HepG2 (cell line): ENCODE results near the gene CLDN9. TPM values are rescaled to one million over a fixed set of nuclear protein-coding genes. Genes with fewer than 3 reads are reported as not detected.

Experiments used
- ATAC-seq: fragments of 200-7000 bp; cut with Tn5 transposase; 3 replicates; pipeline ENCODE4 v1.9.1; 2020; ENCODE audit warnings: mild to moderate bottlenecking, moderate library complexity
- BruUV-seq: library from RNA; stranded (reverse); fragments of 400-500 nt; replicated peaks from 2 replicates; lab custom pipeline; 2021; lab: Mats Ljungman, UMichigan
- CTCF ChIA-PET: fragments of 300-600 bp; formaldehyde crosslinking; extraction: SDS; loops from one replicate; lab custom pipeline; 2021; ENCODE audit warnings: low total read pairs, inconsistent platforms, low intra/inter-chr PET ratio; lab: Yijun Ruan, JAX
- POLR2A ChIA-PET: fragments of 350-600 bp; sonication (Branson Sonifier 250); formaldehyde crosslinking; loops from one replicate; lab custom pipeline; 2020; ENCODE audit warnings: antibody characterized with exemption, inconsistent platforms; lab: Yijun Ruan, JAX
- DNase-seq: peaks from one replicate; pipeline ENCODE4 v3.0.0-alpha.2; 2015; ENCODE audit warnings: low spot score
- FAIRE-seq: peaks from 3 replicates; lab custom pipeline; 2011; peaks lifted over from hg19 to GRCh38; lab: Jason Lieb, UNC
- H2AFZ ChIP-seq: one replicate; pipeline ENCODE4 v1.6.1; 2011; ENCODE audit warnings: low read length, inconsistent platforms
- H3K27ac ChIP-seq: fragments of 300-600 bp; 3 replicates; pipeline ENCODE4 v1.8.0; 2011; ENCODE audit warnings: mixed run types, mild to moderate bottlenecking, mixed read lengths, low read length, inconsistent platforms; ENCODE audit not compliant: insufficient read depth; ENCODE audit errors: extremely low read length
- H3K27me3 ChIP-seq, 2 experiments: fragments of 200-600 bp in 1 of 2; 2 replicates in 1 of 2; 3 replicates in 1 of 2; pipeline versions ENCODE4 v1.6.0 to v1.8.0; 2011; ENCODE audit warnings: low read length in 2 of 2, mild to moderate bottlenecking in 2 of 2, moderate library complexity in 2 of 2, inconsistent platforms in 1 of 2; ENCODE audit not compliant: insufficient read depth in 2 of 2, control insufficient read depth in 1 of 2
- H3K36me3 ChIP-seq, 2 experiments: fragments of 200-600 bp in 1 of 2; replicated peaks in 1 of 2; 2 replicates in 1 of 2; 3 replicates in 1 of 2; pipeline versions ENCODE4 v1.5.1 to v1.8.0; 2011; ENCODE audit warnings: low read length in 2 of 2, inconsistent platforms in 1 of 2; ENCODE audit not compliant: insufficient read depth in 2 of 2, control insufficient read depth in 1 of 2
- H3K4me1 ChIP-seq: 2 replicates; pipeline ENCODE4 v1.5.1; 2012; ENCODE audit warnings: low read length, inconsistent platforms; ENCODE audit not compliant: insufficient read depth
- H3K4me2 ChIP-seq: 2 replicates; pipeline ENCODE4 v1.6.0; 2011; ENCODE audit warnings: low read depth, low read length, inconsistent platforms
- H3K4me3 ChIP-seq, 3 experiments: fragments of 200-600 bp in 1 of 3; sonication (generic), shearing (Covaris generic) in 1 of 3; replicated peaks in 1 of 3; 2 replicates each; pipeline ENCODE4 v1.5.1; 2011 to 2016; ENCODE audit warnings: low read length in 3 of 3, inconsistent platforms in 2 of 3, low read depth in 2 of 3, mild to moderate bottlenecking in 2 of 3, control low read depth in 1 of 3, mixed read lengths in 1 of 3; ENCODE audit not compliant: insufficient read depth in 1 of 3
- H3K79me2 ChIP-seq: one replicate; pipeline ENCODE4 v1.6.1; 2011; ENCODE audit warnings: low read length, inconsistent platforms; ENCODE audit not compliant: insufficient read depth
- H3K9ac ChIP-seq: 2 replicates; pipeline ENCODE4 v1.6.0; 2011; ENCODE audit warnings: mild to moderate bottlenecking, low read depth, low read length, inconsistent platforms; ENCODE audit not compliant: insufficient read depth
- H3K9me3 ChIP-seq: 2 replicates; pipeline ENCODE4 v1.5.1; 2012; ENCODE audit warnings: mild to moderate bottlenecking, low read length
- H4K20me1 ChIP-seq: 2 replicates; pipeline ENCODE4 v1.6.0; 2011; ENCODE audit warnings: inconsistent platforms, mild to moderate bottlenecking, low read length, moderate library complexity; ENCODE audit not compliant: insufficient read depth
- CBX2 ChIP-seq, 2 experiments: fragments of 200-600 bp in 1 of 2; sonication (generic); formaldehyde crosslinking in 1 of 2; IDR thresholded peaks; 2 replicates each; pipeline versions ENCODE4 v1.7.0 to v1.8.1; 2018 to 2022; ENCODE audit warnings: low read depth in 2 of 2, low read length in 1 of 2, mild to moderate bottlenecking in 1 of 2, missing genetic modification reagents in 1 of 2
- CENPBD1 ChIP-seq: sonication (generic); formaldehyde crosslinking; IDR thresholded peaks from 2 replicates; pipeline ENCODE4 v1.8.0; 2022; ENCODE audit warnings: missing genetic modification reagents, low read depth, mild to moderate bottlenecking, borderline replicate concordance
- CREB3 ChIP-seq: sonication (generic); formaldehyde crosslinking; IDR thresholded peaks from 2 replicates; pipeline ENCODE4 v1.5.0; 2020; ENCODE audit warnings: missing genetic modification reagents
- FOSL2 ChIP-seq: sonication (generic); formaldehyde crosslinking; IDR thresholded peaks from 2 replicates; pipeline ENCODE4 v1.4.0; 2020; ENCODE audit warnings: missing genetic modification reagents
- HNRNPK ChIP-seq: fragments of 200-400 bp; formaldehyde crosslinking; IDR thresholded peaks from 2 replicates; pipeline ENCODE4 v1.6.1; 2018; ENCODE audit warnings: low read length, low read depth, moderate library complexity, mild to moderate bottlenecking; ENCODE audit not compliant: poor library complexity, severe bottlenecking
- HOXA7 ChIP-seq: sonication (generic); formaldehyde crosslinking; IDR thresholded peaks from 2 replicates; pipeline ENCODE4 v1.8.1; 2022; ENCODE audit warnings: mild to moderate bottlenecking, missing genetic modification reagents, moderate library complexity
- KAT8 ChIP-seq: IDR thresholded peaks from 2 replicates; pipeline ENCODE4 v1.6.1; 2016; ENCODE audit warnings: missing genetic modification reagents, missing compliant biosample characterization
- LCORL ChIP-seq, 2 experiments: fragments of 450-650 bp in 1 of 2; sonication (generic) in 1 of 2; formaldehyde crosslinking in 1 of 2; IDR thresholded peaks; 2 replicates each; pipeline versions ENCODE4 v1.5.0 to v1.6.1; 2017 to 2020; ENCODE audit warnings: antibody characterized with exemption in 1 of 2, missing genetic modification reagents in 1 of 2
- MAZ ChIP-seq, 2 experiments: sonication (generic) in 1 of 2; formaldehyde crosslinking in 1 of 2; IDR thresholded peaks; 2 replicates each; pipeline versions ENCODE4 v1.5.0 to v1.6.1; 2012 to 2020; ENCODE audit warnings: low read depth in 2 of 2, mild to moderate bottlenecking in 2 of 2, borderline replicate concordance in 1 of 2, improper control_type of control experiment in 1 of 2, low read length in 1 of 2, missing genetic modification reagents in 1 of 2, moderate library complexity in 1 of 2
- NR2F1 ChIP-seq, 2 experiments: fragments of 450-650 bp in 1 of 2; formaldehyde crosslinking in 1 of 2; IDR thresholded peaks; 2 replicates each; pipeline versions ENCODE4 v1.5.0 to v1.6.1; 2016 to 2020; ENCODE audit warnings: mild to moderate bottlenecking in 1 of 2, missing compliant biosample characterization in 1 of 2, missing genetic modification reagents in 1 of 2, moderate library complexity in 1 of 2
- RARA ChIP-seq: IDR thresholded peaks from 2 replicates; pipeline ENCODE4 v1.6.1; 2016; ENCODE audit warnings: missing genetic modification reagents, missing compliant biosample characterization
- RARG ChIP-seq: sonication (generic); formaldehyde crosslinking; IDR thresholded peaks from 2 replicates; pipeline ENCODE4 v1.4.0; 2020; ENCODE audit warnings: low read depth, mild to moderate bottlenecking, missing genetic modification reagents
- SAP130 ChIP-seq: IDR thresholded peaks from 2 replicates; pipeline ENCODE4 v1.6.1; 2016; ENCODE audit warnings: low read depth
- SP140L ChIP-seq: sonication (generic); formaldehyde crosslinking; IDR thresholded peaks from 2 replicates; pipeline ENCODE4 v1.4.0; 2020; ENCODE audit warnings: missing genetic modification reagents, borderline replicate concordance
- STAT5B ChIP-seq: sonication (generic); formaldehyde crosslinking; IDR thresholded peaks from 2 replicates; pipeline ENCODE4 v1.4.0; 2020; ENCODE audit warnings: missing genetic modification reagents
- TEAD3 ChIP-seq: optimal IDR thresholded peaks from 2 replicates; pipeline ENCODE3; 2016; ENCODE audit warnings: borderline replicate concordance
- ZBTB2 ChIP-seq: sonication (generic); formaldehyde crosslinking; IDR thresholded peaks from 2 replicates; pipeline ENCODE4 v1.8.0; 2022; ENCODE audit warnings: low read depth, missing genetic modification reagents
- ZNF501 ChIP-seq: sonication (generic); formaldehyde crosslinking; IDR thresholded peaks from 2 replicates; pipeline ENCODE4 v1.5.1; 2020; ENCODE audit warnings: mild to moderate bottlenecking, moderate library complexity, missing genetic modification reagents
- ZNF598 ChIP-seq: sonication (generic); formaldehyde crosslinking; IDR thresholded peaks from 2 replicates; pipeline ENCODE4 v1.5.1; 2020; ENCODE audit warnings: mild to moderate bottlenecking, missing genetic modification reagents, borderline replicate concordance
- WGBS: methylation state at CpG from one replicate; pipeline ENCODE4 v1.1.6; 2017; ENCODE audit warnings: low lambda C conversion rate; 5-methylcytosine and 5-hydroxymethylcytosine counted together
- in situ Hi-C: cut with HindIII; loops from 2 replicates; pipeline ENCODE4 v1.10.0; 2017; ENCODE audit warnings: low pct_unique_long_range_greater_than_20kb; ENCODE audit not compliant: extremely low pct_ligation_motif_present
- intact Hi-C: fragments of 100-400 bp; cut with micrococcal nuclease; formaldehyde crosslinking; loops from one replicate; pipeline ENCODE4 v1.10.0; 2022; ENCODE audit not compliant: unreplicated experiment
- polyA plus RNA-seq, 8 experiments: library from polyadenylated mRNA; depleted of rRNA in 3 of 8; stranded (reverse) in 7 of 8; unstranded in 1 of 8; fragments of >200 nt; fragmentation: Illumina TruSeq in 4 of 8; extraction: Trizol in 4 of 8; gene quantifications; 2 replicates each; pipeline versions ENCODE4 v1.2.1 to v1.2.3, GENCODE V29; 2011 to 2016; ENCODE audit warnings: low read depth in 4 of 8, missing spikeins in 1 of 8, mixed read lengths in 1 of 8; ENCODE audit not compliant: insufficient read depth in 1 of 8
- total RNA-seq, 5 experiments: library from RNA; depleted of rRNA; stranded (reverse); fragments of >200 nt; fragmentation: Illumina TruSeq; extraction: Trizol; gene quantifications; 2 replicates each; pipeline ENCODE4 v1.2.3, GENCODE V29; 2016; ENCODE audit warnings: low read depth in 1 of 5

Gene CLDN9
- total and polyA plus RNA-seq, 2 of the 13 experiments (the other 11 are each of a cell fraction or from before 2014, with no cell fraction given) = 0.15 to 0.26 TPM

GRCh38 chr16:3022208-3022683 is 9.5 kb downstream of the CLDN9 start (continued):
- TF ChIP-seq MAZ (IDR thresholded peaks at IDR 0.05; ENCODE audit: borderline replicate concordance, low read depth, low read length) = peak; percentile 88
- no peak for TF ChIP-seq MAZ (CRISPR knock-in tag; IDR thresholded peaks at IDR 0.05; ENCODE audit: low read depth)
- no peak for TF ChIP-seq STAT5B (CRISPR knock-in tag)
- TF ChIP-seq HNRNPK = peak; percentile 31
- peak; percentile 55 for TF ChIP-seq SAP130
- peak in 1 of 2 experiments; percentile 40; a peak in 1 of 4 replicates for TF ChIP-seq NR2F1 (CRISPR knock-in tag; IDR thresholded peaks at IDR 0.05)
- TF ChIP-seq LCORL (IDR thresholded peaks at IDR 0.05) = no peak
- TF ChIP-seq LCORL (CRISPR knock-in tag; IDR thresholded peaks at IDR 0.05) = peak; percentile 28; the same call in 1 of the 2 replicates
- no peak for TF ChIP-seq CBX2 (IDR thresholded peaks at IDR 0.05; ENCODE audit: low read depth, low read length)
- TF ChIP-seq CBX2 (CRISPR knock-in tag; IDR thresholded peaks at IDR 0.05; ENCODE audit: low read depth) = no peak
- TF ChIP-seq TEAD3 (CRISPR knock-in tag) = peak; percentile 89
- no peak for TF ChIP-seq CENPBD1 (CRISPR knock-in tag)
- peak; percentile 98 for TF ChIP-seq FOSL2 (CRISPR knock-in tag)

- H3K27me3 ChIP-seq = no peaks in the 10 kb centered on the region; a peak in 2 of 5 replicates
- no peak for FAIRE-seq
- TF ChIP-seq KAT8 (no peak), RARA (CRISPR knock-in tag) (no peak), ZBTB2 (CRISPR knock-in tag) (no peak), SP140L (CRISPR knock-in tag) (no peak), ZNF598 (CRISPR knock-in tag) (no peak), RARG (no peak), CREB3 (CRISPR knock-in tag) (no peak), ZNF501 (CRISPR knock-in tag) (no peak; the same call in 1 of the 2 replicates), HOXA7 (no peak)
Observed at GRCh38 chr16:3022684-3023414, 10.1 kb downstream of the CLDN9 start.

More at GRCh38 chr16:3022684-3023414, 10.1 kb downstream of the CLDN9 start:
- CTCF ChIA-PET = no interaction called here
- Histone ChIP-seq H3K9ac (peak overlapping the region; percentile 99), H3K4me3 (peak overlapping the region; percentile 62 to 93 (median 65)), H3K36me3 (peaks cover 16 to 17% of the 10 kb centered on the region in 2 experiments; a peak in 4 of 5 replicates), H3K4me1 (peaks cover 51% of the 10 kb centered on the region), H3K9me3 (no peaks in the 10 kb centered on the region), H3K79me2 (peaks cover 5% of the 10 kb centered on the region), H3K27ac (peak overlapping the region; percentile 93), H4K20me1 (peaks cover 31% of the 10 kb centered on the region; the same call in 1 of the 2 replicates), H2AFZ (no peak overlapping the region), H3K4me2 (peak overlapping the region; percentile 85)
- intact Hi-C loops (no loop called here), in situ Hi-C loops (no loop called here)
- POLR2A ChIA-PET = interaction anchor here (0.6 to 18.8 kb wide), 17 partner anchors 9 to 271 kb away, joined by 3 to 750 read pairs (median 4); partner anchors contain the start of genes CLDN9, IL32, KREMEN2 and PKMYT1
- ATAC-seq = peak; percentile 1; the same call in 2 of the 3 replicates
- BruUV-seq = no TSS peak
- WGBS = 27% methylated on average over 6 of the region's 8 CpGs
- no peak for DNase-seq
